ENCODE measurements around the gene MYO1F. TPM values are rescaled to one million over a fixed set of nuclear protein-coding genes. Genes with fewer than 3 reads are reported as not detected.

Gene MYO1F
- total and polyA plus RNA-seq, 2 of the 13 experiments (the other 11 are each of a cell fraction or from before 2014, with no cell fraction given), result 0.09 to 0.13 TPM

DNA sequence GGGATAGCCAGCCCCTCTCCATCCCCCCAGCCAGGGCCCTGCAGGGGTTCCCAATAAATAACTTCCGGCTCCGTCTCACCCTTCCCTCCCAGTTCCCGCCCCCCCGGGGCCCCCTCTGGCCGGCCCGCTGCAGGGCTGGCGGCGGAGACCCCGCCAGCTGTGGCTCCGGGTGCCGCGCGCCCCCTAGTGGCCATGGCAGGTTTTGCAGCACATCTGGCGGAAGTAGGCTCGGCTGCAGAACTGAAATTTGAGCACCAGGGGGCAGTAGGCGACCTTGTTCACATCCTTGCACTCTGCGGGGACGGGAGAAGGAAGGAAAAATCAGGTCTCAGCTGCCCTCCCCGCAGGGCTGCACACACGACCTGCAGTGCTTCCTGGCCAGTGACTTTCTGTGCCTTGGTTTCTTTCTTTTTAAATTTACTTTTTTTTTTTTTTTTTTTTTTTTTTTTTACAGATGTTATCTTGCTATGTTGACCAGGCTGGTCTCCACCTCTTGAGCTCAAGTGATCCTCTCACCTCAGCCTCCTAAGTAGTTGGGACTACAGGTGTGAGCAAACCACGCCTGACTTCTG is 3.6 kb upstream of the MYO1F start (continued):
- no peak for TF ChIP-seq IKZF1 (IDR thresholded peaks at IDR 0.05)
- TF ChIP-seq, protein P1, sequence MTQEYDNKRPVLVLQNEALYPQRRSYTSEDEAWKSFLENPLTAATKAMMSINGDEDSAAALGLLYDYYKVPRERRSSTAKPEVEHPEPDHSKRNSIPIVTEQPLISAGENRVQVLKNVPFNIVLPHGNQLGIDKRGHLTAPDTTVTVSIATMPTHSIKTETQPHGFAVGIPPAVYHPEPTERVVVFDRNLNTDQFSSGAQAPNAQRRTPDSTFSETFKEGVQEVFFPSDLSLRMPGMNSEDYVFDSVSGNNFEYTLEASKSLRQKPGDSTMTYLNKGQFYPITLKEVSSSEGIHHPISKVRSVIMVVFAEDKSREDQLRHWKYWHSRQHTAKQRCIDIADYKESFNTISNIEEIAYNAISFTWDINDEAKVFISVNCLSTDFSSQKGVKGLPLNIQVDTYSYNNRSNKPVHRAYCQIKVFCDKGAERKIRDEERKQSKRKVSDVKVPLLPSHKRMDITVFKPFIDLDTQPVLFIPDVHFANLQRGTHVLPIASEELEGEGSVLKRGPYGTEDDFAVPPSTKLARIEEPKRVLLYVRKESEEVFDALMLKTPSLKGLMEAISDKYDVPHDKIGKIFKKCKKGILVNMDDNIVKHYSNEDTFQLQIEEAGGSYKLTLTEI (CRISPR knock-in tag; conservative IDR thresholded peaks at IDR 0.05), result no peak
- TF ChIP-seq, protein P2, sequence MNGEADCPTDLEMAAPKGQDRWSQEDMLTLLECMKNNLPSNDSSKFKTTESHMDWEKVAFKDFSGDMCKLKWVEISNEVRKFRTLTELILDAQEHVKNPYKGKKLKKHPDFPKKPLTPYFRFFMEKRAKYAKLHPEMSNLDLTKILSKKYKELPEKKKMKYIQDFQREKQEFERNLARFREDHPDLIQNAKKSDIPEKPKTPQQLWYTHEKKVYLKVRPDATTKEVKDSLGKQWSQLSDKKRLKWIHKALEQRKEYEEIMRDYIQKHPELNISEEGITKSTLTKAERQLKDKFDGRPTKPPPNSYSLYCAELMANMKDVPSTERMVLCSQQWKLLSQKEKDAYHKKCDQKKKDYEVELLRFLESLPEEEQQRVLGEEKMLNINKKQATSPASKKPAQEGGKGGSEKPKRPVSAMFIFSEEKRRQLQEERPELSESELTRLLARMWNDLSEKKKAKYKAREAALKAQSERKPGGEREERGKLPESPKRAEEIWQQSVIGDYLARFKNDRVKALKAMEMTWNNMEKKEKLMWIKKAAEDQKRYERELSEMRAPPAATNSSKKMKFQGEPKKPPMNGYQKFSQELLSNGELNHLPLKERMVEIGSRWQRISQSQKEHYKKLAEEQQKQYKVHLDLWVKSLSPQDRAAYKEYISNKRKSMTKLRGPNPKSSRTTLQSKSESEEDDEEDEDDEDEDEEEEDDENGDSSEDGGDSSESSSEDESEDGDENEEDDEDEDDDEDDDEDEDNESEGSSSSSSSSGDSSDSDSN (CRISPR knock-in tag; IDR thresholded peaks at IDR 0.05), result no peak
- no peak for TF ChIP-seq SP4 (CRISPR knock-in tag; IDR thresholded peaks at IDR 0.05)
- TF ChIP-seq YEATS4 (CRISPR knock-in tag; IDR thresholded peaks at IDR 0.05; ENCODE audit: borderline replicate concordance), result no peak
- no peak for TF ChIP-seq CREB1 (IDR thresholded peaks at IDR 0.05)
- TF ChIP-seq CREB1 (CRISPR knock-in tag; IDR thresholded peaks at IDR 0.05), result no peak
- no peak for TF ChIP-seq SP5 (CRISPR knock-in tag; IDR thresholded peaks at IDR 0.05; ENCODE audit: borderline replicate concordance, low read depth)
- TF ChIP-seq HDAC2 (CRISPR knock-in tag; IDR thresholded peaks at IDR 0.05), result 0 out of 2 replicates have a peak, but pooled peaks have one; percentile 40
- TF ChIP-seq, protein P3, sequence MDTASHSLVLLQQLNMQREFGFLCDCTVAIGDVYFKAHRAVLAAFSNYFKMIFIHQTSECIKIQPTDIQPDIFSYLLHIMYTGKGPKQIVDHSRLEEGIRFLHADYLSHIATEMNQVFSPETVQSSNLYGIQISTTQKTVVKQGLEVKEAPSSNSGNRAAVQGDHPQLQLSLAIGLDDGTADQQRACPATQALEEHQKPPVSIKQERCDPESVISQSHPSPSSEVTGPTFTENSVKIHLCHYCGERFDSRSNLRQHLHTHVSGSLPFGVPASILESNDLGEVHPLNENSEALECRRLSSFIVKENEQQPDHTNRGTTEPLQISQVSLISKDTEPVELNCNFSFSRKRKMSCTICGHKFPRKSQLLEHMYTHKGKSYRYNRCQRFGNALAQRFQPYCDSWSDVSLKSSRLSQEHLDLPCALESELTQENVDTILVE (CRISPR knock-in tag; IDR thresholded peaks at IDR 0.05), result 0 out of 2 replicates have a peak, but pooled peaks have one; percentile 40
- TF ChIP-seq PHF21A (CRISPR knock-in tag; IDR thresholded peaks at IDR 0.05), result peak; percentile 15; the same call in 1 of the 2 replicates
- TF ChIP-seq ELF3 (CRISPR knock-in tag; IDR thresholded peaks at IDR 0.05), result peak; percentile 95
- peak; percentile 89 for TF ChIP-seq ETV5 (CRISPR knock-in tag; IDR thresholded peaks at IDR 0.05; ENCODE audit: borderline replicate concordance)
- no peak for TF ChIP-seq NR2C2 (CRISPR knock-in tag; IDR thresholded peaks at IDR 0.05; ENCODE audit: borderline replicate concordance)
- TF ChIP-seq SMAD3 (CRISPR knock-in tag; IDR thresholded peaks at IDR 0.05), result peak; percentile 63; the same call in 1 of the 2 replicates
- TF ChIP-seq KLF11 (CRISPR knock-in tag; IDR thresholded peaks at IDR 0.05), result no peak
- TF ChIP-seq HMG20B (CRISPR knock-in tag; conservative IDR thresholded peaks at IDR 0.05), result no peak
- TF ChIP-seq, protein P4, sequence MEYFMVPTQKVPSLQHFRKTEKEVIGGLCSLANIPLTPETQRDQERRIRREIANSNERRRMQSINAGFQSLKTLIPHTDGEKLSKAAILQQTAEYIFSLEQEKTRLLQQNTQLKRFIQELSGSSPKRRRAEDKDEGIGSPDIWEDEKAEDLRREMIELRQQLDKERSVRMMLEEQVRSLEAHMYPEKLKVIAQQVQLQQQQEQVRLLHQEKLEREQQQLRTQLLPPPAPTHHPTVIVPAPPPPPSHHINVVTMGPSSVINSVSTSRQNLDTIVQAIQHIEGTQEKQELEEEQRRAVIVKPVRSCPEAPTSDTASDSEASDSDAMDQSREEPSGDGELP (IDR thresholded peaks at IDR 0.05; ENCODE audit: borderline replicate concordance, low read depth), result peak; percentile 83; the same call in 1 of the 2 replicates

Data from HepG2 (cell line).